HCT116 (cell line): Measurements from ENCODE around the gene RNF113A. TPM values are rescaled to one million over a fixed set of nuclear protein-coding genes. Genes with fewer than 3 reads are reported as not detected.

Source experiments
- ATAC-seq: fragments of 200-7000 bp; cut with Tn5 transposase; 2 replicates; pipeline ENCODE4 v1.9.1; 2020; ENCODE audit warnings: mild to moderate bottlenecking, moderate library complexity
- BruUV-seq: library from RNA; stranded (reverse); fragments of 400-500 nt; replicated peaks from 2 replicates; lab custom pipeline; 2021; lab: Mats Ljungman, UMichigan
- CTCF ChIA-PET: fragments of 300-600 bp; sonication (Branson Sonifier 250); formaldehyde crosslinking; loops from one replicate; lab custom pipeline; 2021; ENCODE audit warnings: antibody characterized with exemption; lab: Charles Lee
- POLR2A ChIA-PET: fragments of 300-600, 350-600 bp; sonication (Branson Sonifier 250); formaldehyde crosslinking; loops from one replicate; lab custom pipeline; 2021; ENCODE audit warnings: antibody characterized with exemption; lab: Charles Lee
- RAD21 ChIA-PET, 2 experiments: fragments of 300-600 bp; sonication (Branson Sonifier 250); formaldehyde crosslinking; loops; one replicate each; lab custom pipeline; 2023; ENCODE audit warnings: low total read pairs in 2 of 2; ENCODE audit not compliant: uncharacterized antibody in 2 of 2, unreplicated experiment in 2 of 2, low non-redundant PET in 1 of 2; lab: Charles Lee
- DNase-seq: peaks from one replicate; pipeline ENCODE4 v3.0.0-alpha.2; 2010; ENCODE audit warnings: low read depth, low spot score
- H2AFZ ChIP-seq: fragments of 200-600 bp; shearing (Covaris generic), sonication (generic); 2 replicates; pipeline ENCODE4 v1.6.1; 2017; ENCODE audit warnings: low read depth, mixed run types, mixed read lengths, antibody characterized with exemption, low read length; ENCODE audit not compliant: poor library complexity, severe bottlenecking
- H3K27ac ChIP-seq: 2 replicates; pipeline ENCODE4 v1.5.1; 2012; ENCODE audit warnings: low read depth, low read length
- H3K27me3 ChIP-seq: fragments of 200-600 bp; sonication (generic); 2 replicates; pipeline ENCODE4 v1.6.1; 2016; ENCODE audit warnings: mixed run types, low read length, mixed read lengths; ENCODE audit not compliant: insufficient read depth
- H3K36me3 ChIP-seq, 2 experiments: fragments of 200-500 bp in 1 of 2; fragments of 200-600 bp in 1 of 2; sonication (Bioruptor generic) in 1 of 2; sonication (generic) in 1 of 2; 2 replicates each; pipeline versions ENCODE4 v1.5.1 to v1.6.1; 2014 to 2016; ENCODE audit warnings: low read length in 2 of 2, inconsistent platforms in 1 of 2, mixed read lengths in 1 of 2, mixed run types in 1 of 2; ENCODE audit not compliant: insufficient read depth in 2 of 2, control insufficient read depth in 1 of 2
- H3K4me1 ChIP-seq, 2 experiments: fragments of 200-600 bp in 1 of 2; sonication (generic) in 1 of 2; 2 replicates each; pipeline versions ENCODE4 v1.5.1 to v1.6.1; 2012 to 2017; ENCODE audit warnings: low read length in 2 of 2, inconsistent platforms in 1 of 2, mild to moderate bottlenecking in 1 of 2, mixed read lengths in 1 of 2, mixed run types in 1 of 2, moderate library complexity in 1 of 2; ENCODE audit not compliant: insufficient read depth in 2 of 2, control insufficient read depth in 1 of 2
- H3K4me2 ChIP-seq: fragments of 200-600 bp; sonication (generic); 2 replicates; pipeline ENCODE4 v1.6.1; 2017; ENCODE audit warnings: mixed run types, low read length, mixed read lengths
- H3K4me3 ChIP-seq, 2 experiments: fragments of 200-600 bp in 1 of 2; sonication (generic) in 1 of 2; replicated peaks in 1 of 2; 2 replicates each; pipeline ENCODE4 v1.5.1; 2011 to 2016; ENCODE audit warnings: low read length in 2 of 2, control low read depth in 1 of 2, low read depth in 1 of 2, mild to moderate bottlenecking in 1 of 2, mixed read lengths in 1 of 2, mixed run types in 1 of 2
- H3K79me2 ChIP-seq: fragments of 200-600 bp; sonication (generic); 2 replicates; pipeline ENCODE4 v1.6.1; 2017; ENCODE audit warnings: mild to moderate bottlenecking, mixed run types, low read length, moderate library complexity, mixed read lengths; ENCODE audit not compliant: insufficient read depth
- H3K9ac ChIP-seq: fragments of 200-600 bp; sonication (generic); 2 replicates; pipeline ENCODE4 v1.6.1; 2016; ENCODE audit warnings: low read length, mixed read lengths
- H3K9me2 ChIP-seq: fragments of 200-600 bp; sonication (generic), shearing (Covaris generic); 2 replicates; pipeline ENCODE4 v1.6.1; 2017; ENCODE audit warnings: mixed run types, mild to moderate bottlenecking, moderate library complexity; ENCODE audit not compliant: insufficient read depth
- H3K9me3 ChIP-seq, 2 experiments: fragments of 200-500 bp in 1 of 2; fragments of 200-600 bp in 1 of 2; sonication (Bioruptor generic) in 1 of 2; sonication (generic) in 1 of 2; 2 replicates each; pipeline ENCODE4 v1.6.1; 2014 to 2017; ENCODE audit warnings: low read length in 2 of 2, mixed read lengths in 2 of 2, inconsistent platforms in 1 of 2, low read depth in 1 of 2, mild to moderate bottlenecking in 1 of 2, mixed run types in 1 of 2, moderate library complexity in 1 of 2; ENCODE audit not compliant: control insufficient read depth in 1 of 2, insufficient read depth in 1 of 2
- H4K20me1 ChIP-seq: fragments of 200-600 bp; sonication (generic), shearing (Covaris generic); 2 replicates; pipeline ENCODE4 v1.6.1; 2017; ENCODE audit warnings: mixed run types, mild to moderate bottlenecking, moderate library complexity; ENCODE audit not compliant: insufficient read depth
- ELF1 ChIP-seq: IDR thresholded peaks from 2 replicates; pipeline ENCODE4 v1.6.1; 2012; ENCODE audit warnings: low read depth, borderline replicate concordance
- POLR2AphosphoS5 ChIP-seq: IDR thresholded peaks from 2 replicates; pipeline ENCODE4 v1.6.1; 2011; ENCODE audit warnings: mild to moderate bottlenecking, low read depth, low read length, moderate library complexity
- RAD21 ChIP-seq: IDR thresholded peaks from 2 replicates; pipeline ENCODE4 v1.6.1; 2012; ENCODE audit warnings: low read depth, mild to moderate bottlenecking
- intact Hi-C: fragments of 100-400 bp; cut with micrococcal nuclease; formaldehyde crosslinking; loops from 2 replicates; pipeline ENCODE4 v1.10.0; 2022
- total RNA-seq: library from RNA; stranded (reverse); gene quantifications from one replicate; pipeline ENCODE4 v1.2.1, GENCODE V29; 2021; ENCODE audit not compliant: unreplicated experiment
- TF ChIP-seq, protein P1 (sequence below): IDR thresholded peaks from 2 replicates; pipeline ENCODE4 v1.6.1; 2012
- TF ChIP-seq, protein P2 (sequence below), 3 experiments: fragments of 200-600 bp in 1 of 3; sonication (generic) in 1 of 3; IDR thresholded peaks in 2 of 3; conservative IDR thresholded peaks in 1 of 3; 2 replicates each; pipeline ENCODE4 v1.5.1; 2012 to 2017; ENCODE audit warnings: low read depth in 2 of 3, low read length in 2 of 3, antibody characterized with exemption in 1 of 3, borderline replicate concordance in 1 of 3, control low read depth in 1 of 3, mild to moderate bottlenecking in 1 of 3, mixed read lengths in 1 of 3, mixed run types in 1 of 3, moderate library complexity in 1 of 3; ENCODE audit not compliant: insufficient read depth in 1 of 3

RNF113A gene
- total RNA-seq, 1 experiment from 2014 or later = 8.1 TPM

DNA sequence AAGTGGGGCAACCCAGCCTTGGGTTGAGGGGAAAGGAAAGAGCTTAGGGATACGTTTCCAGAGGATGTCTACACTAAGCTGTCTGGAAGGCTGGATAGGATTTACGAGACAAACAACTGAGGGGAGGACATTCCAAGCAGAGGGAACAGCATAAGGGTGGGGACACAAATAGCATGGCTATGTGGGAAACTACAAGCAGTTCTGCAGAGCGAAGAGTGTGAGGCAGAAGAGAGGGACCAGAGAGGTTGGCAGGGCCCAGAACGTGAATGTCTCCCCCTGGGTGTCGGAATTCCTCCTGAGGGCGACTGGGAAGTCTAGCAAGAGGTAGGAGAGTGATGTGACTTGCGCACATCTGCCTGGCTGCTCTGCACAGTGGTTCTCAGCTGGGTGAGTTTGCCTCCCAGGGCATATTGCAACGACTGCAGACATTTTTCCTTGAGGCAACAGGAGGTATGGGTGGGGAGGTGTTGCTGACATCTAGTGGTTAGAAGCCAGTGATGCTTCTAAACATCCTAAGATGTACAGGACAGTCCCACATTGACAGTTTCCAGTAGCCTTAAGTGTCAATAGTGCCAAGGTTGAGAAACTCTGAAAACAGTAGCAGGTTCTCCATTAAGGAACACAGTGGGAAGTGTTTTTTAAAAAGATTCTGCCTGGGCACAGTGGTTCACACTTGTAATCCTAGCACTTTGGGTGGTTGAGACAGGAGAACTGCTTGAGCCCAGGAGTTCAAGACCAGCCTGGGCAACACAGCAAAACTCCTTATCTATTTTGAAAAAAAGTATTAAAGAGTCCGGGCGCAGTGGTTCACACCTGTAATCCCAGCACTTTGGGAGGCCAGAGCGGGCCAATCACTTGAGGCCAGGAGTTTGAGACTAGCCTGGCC, 9.3 kb upstream of the RNF113A start:
- ATAC-seq = peak; percentile 94
- POLR2A ChIA-PET = no interaction called here
- H2AFZ ChIP-seq = no peak overlapping the region
- intact Hi-C loops = loop anchor here (5.0 kb wide), 1 partner anchor 363 kb away; no protein-coding TSS in a partner anchor
- H3K9me3 ChIP-seq = no peaks in the 10 kb centered on the region
- TF ChIP-seq POLR2AphosphoS5 (peak; percentile 31; the same call in 1 of the 2 replicates), RAD21 (peak; percentile 56), ELF1 (no peak)
- TF ChIP-seq, protein P1, sequence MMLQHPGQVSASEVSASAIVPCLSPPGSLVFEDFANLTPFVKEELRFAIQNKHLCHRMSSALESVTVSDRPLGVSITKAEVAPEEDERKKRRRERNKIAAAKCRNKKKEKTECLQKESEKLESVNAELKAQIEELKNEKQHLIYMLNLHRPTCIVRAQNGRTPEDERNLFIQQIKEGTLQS = no peak
- TF ChIP-seq, protein P2, sequence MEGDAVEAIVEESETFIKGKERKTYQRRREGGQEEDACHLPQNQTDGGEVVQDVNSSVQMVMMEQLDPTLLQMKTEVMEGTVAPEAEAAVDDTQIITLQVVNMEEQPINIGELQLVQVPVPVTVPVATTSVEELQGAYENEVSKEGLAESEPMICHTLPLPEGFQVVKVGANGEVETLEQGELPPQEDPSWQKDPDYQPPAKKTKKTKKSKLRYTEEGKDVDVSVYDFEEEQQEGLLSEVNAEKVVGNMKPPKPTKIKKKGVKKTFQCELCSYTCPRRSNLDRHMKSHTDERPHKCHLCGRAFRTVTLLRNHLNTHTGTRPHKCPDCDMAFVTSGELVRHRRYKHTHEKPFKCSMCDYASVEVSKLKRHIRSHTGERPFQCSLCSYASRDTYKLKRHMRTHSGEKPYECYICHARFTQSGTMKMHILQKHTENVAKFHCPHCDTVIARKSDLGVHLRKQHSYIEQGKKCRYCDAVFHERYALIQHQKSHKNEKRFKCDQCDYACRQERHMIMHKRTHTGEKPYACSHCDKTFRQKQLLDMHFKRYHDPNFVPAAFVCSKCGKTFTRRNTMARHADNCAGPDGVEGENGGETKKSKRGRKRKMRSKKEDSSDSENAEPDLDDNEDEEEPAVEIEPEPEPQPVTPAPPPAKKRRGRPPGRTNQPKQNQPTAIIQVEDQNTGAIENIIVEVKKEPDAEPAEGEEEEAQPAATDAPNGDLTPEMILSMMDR (IDR thresholded peaks at IDR 0.05 in 2 of 3, conservative IDR thresholded peaks at IDR 0.05 in 1 of 3; ENCODE audit: borderline replicate concordance in 1 of 3, insufficient read depth in 1 of 3, low read depth in 2 of 3, low read length in 2 of 3) = peak; percentile 25 to 70 (median 57); a peak in 5 of 6 replicates
- TF ChIP-seq, all 23 proteins: peak for 3
- RAD21 ChIA-PET = no interaction called here
- peak; percentile 23 for DNase-seq
- Histone ChIP-seq H3K9ac (no peak overlapping the region), H3K27ac (no peak overlapping the region), H3K27me3 (no peaks in the 10 kb centered on the region), H3K79me2 (peaks cover 4% of the 10 kb centered on the region; the same call in 1 of the 2 replicates), H4K20me1 (no peaks in the 10 kb centered on the region), H3K4me1 (no peaks in the 10 kb centered on the region), H3K4me3 (no peak overlapping the region), H3K9me2 (no peaks in the 10 kb centered on the region), H3K4me2 (no peak overlapping the region), H3K36me3 (peaks cover 3 to 4% of the 10 kb centered on the region in 2 experiments; a peak in 2 of 4 replicates)
- BruUV-seq = no TSS peak
- CTCF ChIA-PET = no interaction called here
